PC-9 (cell line): Measurements from ENCODE around the gene CSNK1E.

Experiments
- CTCF ChIP-seq: fragments of 200-600 bp; sonication (generic); conservative IDR thresholded peaks from 2 replicates; pipeline ENCODE4 v1.6.1; 2017; ENCODE audit warnings: mixed run types, antibody characterized with exemption, mild to moderate bottlenecking, moderate library complexity
- EZH2 ChIP-seq: fragments of 200-600 bp; sonication (generic); IDR thresholded peaks from 2 replicates; pipeline ENCODE4 v1.8.0; 2017; ENCODE audit warnings: antibody characterized with exemption, low read depth

GRCh38 chr22:38305471-38306448 is 11.5 kb downstream of the CSNK1E start:
- TF ChIP-seq CTCF (no peak), EZH2 (no peak)
